ENCODE data around the gene TP53BP1.
A peak's percentile ranks its signal among the peaks of the same experiment; 100 is the strongest.

TP53BP1 gene

GRCh38 chr15:43370975-43371974 lies 121.7 kb downstream of the TP53BP1 start, which contains the start of the genes TUBGCP4 and ZSCAN29:
Gene TUBGCP4 (plus strand): TSS chr15:43371101. CDS start chr15:43371355, 254 bp downstream.
Gene ZSCAN29 (minus strand): TSS chr15:43371043. CDS start chr15:43369913, 1,130 bp downstream.
- Histone ChIP-seq H3K27ac (ENCODE audit: low read depth, low read length) (peak within 1 kb of the TSS; percentile 78), H3K4me1 (ENCODE audit: insufficient read depth, low read length) (peaks cover 32% of the 10 kb centered on the region), H3K27me3 (ENCODE audit: control insufficient read depth in 1 of 2, insufficient read depth in 2 of 2, low read length in 2 of 2) (no peaks in the 10 kb centered on the region), H3K4me3 (ENCODE audit: low read depth in 1 of 2, low read length in 2 of 2) (peak within 1 kb of the TSS; percentile 94 to 100), H3K9ac (ENCODE audit: low read length) (peak within 1 kb of the TSS; percentile 88), H3K9me3 (ENCODE audit: low read length) (no peaks in the 10 kb centered on the region), H3K36me3 (ENCODE audit: insufficient read depth, low read length) (peaks cover 9% of the 10 kb centered on the region)

- Histone ChIP-seq H3K36me3 (ENCODE audit: insufficient read depth, low read length) (peaks cover 16% of the 10 kb centered on the region), H3K4me3 (ENCODE audit: low read depth in 1 of 2, low read length in 2 of 2) (peak overlapping the region; percentile 94 to 100), H3K4me1 (ENCODE audit: insufficient read depth, low read length) (peaks cover 32% of the 10 kb centered on the region), H3K9me3 (ENCODE audit: low read length) (no peaks in the 10 kb centered on the region), H3K27me3 (ENCODE audit: control insufficient read depth in 1 of 2, insufficient read depth in 2 of 2, low read length in 2 of 2) (no peaks in the 10 kb centered on the region), H3K9ac (ENCODE audit: low read length) (peak overlapping the region; percentile 88), H3K27ac (ENCODE audit: low read depth, low read length) (peak overlapping the region; percentile 78)
Measured at GRCh38 chr15:43370310-43370974, 122.5 kb downstream of the TP53BP1 start.

- Histone ChIP-seq H3K27ac (ENCODE audit: low read depth, low read length) (no peak overlapping the region), H3K9me3 (ENCODE audit: low read length) (peaks cover 41% of the 10 kb centered on the region), H3K27me3 (ENCODE audit: control insufficient read depth in 1 of 2, insufficient read depth in 2 of 2, low read length in 2 of 2) (no peaks in the 10 kb centered on the region), H3K9ac (ENCODE audit: low read length) (no peak overlapping the region), H3K36me3 (ENCODE audit: insufficient read depth, low read length) (peaks cover 65% of the 10 kb centered on the region), H3K4me1 (ENCODE audit: insufficient read depth, low read length) (no peaks in the 10 kb centered on the region), H3K4me3 (ENCODE audit: low read depth in 1 of 2, low read length in 2 of 2) (peak overlapping the region in 1 of 2 donors; percentile 2)
Measured at GRCh38 chr15:43361313-43361903, 131.5 kb downstream of the TP53BP1 start.

- Histone ChIP-seq H3K9ac (ENCODE audit: low read length) (no peak overlapping the region), H3K4me1 (ENCODE audit: insufficient read depth, low read length) (no peaks in the 10 kb centered on the region), H3K27ac (ENCODE audit: low read depth, low read length) (no peak overlapping the region), H3K36me3 (ENCODE audit: insufficient read depth, low read length) (peaks cover 59% of the 10 kb centered on the region), H3K9me3 (ENCODE audit: low read length) (peaks cover 41% of the 10 kb centered on the region), H3K4me3 (ENCODE audit: low read depth in 1 of 2, low read length in 2 of 2) (no peak overlapping the region), H3K27me3 (ENCODE audit: control insufficient read depth in 1 of 2, insufficient read depth in 2 of 2, low read length in 2 of 2) (no peaks in the 10 kb centered on the region)
Measured at GRCh38 chr15:43360821-43361220, 132.1 kb downstream of the TP53BP1 start.

All from muscle layer of colon (tissue), 2 donors.